GM21381 (cell line): Measurements from ENCODE around the gene PZP.

ENCODE experiments used
- ATAC-seq: cut with Tn5 transposase; IDR thresholded peaks from one replicate; pipeline ENCODE4 v1.9.1; 2021; ENCODE audit warnings: mild to moderate bottlenecking, moderate library complexity; ENCODE audit not compliant: unreplicated experiment

PZP gene

GRCh38 chr12:9106610-9107541 lies 101.3 kb downstream of the PZP start:
- no peak for ATAC-seq

GRCh38 chr12:9106067-9106466 lies 102.1 kb downstream of the PZP start:
- ATAC-seq, result no peak

GRCh38 chr12:9104767-9105423 lies 103.3 kb downstream of the PZP start:
- no peak for ATAC-seq

- no peak for ATAC-seq
These were observed 104.1 kb downstream of the PZP start for GRCh38 chr12:9104087-9104486.

GRCh38 chr12:9103050-9103849 lies 104.9 kb downstream of the PZP start:
- no peak for ATAC-seq

GRCh38 chr12:9101018-9101687 lies 107.0 kb downstream of the PZP start:
- no peak for ATAC-seq

- ATAC-seq, result no peak
These were observed 108.5 kb downstream of the PZP start for GRCh38 chr12:9099552-9100190.
